Testis (tissue), 3 donors: ENCODE data around the gene GOLPH3. TPM values are rescaled to one million over a fixed set of nuclear protein-coding genes. Genes with fewer than 3 reads are reported as not detected.

Experiments
- DNase-seq: peaks from one replicate; pipeline ENCODE4 v3.0.0-alpha.2; 2019
- H3K27ac ChIP-seq, 2 donors: fragments of 200-600 bp; sonication (generic); one replicate each; pipeline ENCODE4 v1.5.1; 2019
- H3K27me3 ChIP-seq: fragments of 200-600 bp; sonication (generic); one replicate; pipeline ENCODE4 v1.5.1; 2019
- H3K36me3 ChIP-seq: fragments of 200-600 bp; sonication (generic); one replicate; pipeline ENCODE4 v1.5.1; 2017; ENCODE audit warnings: low read depth; ENCODE audit errors: missing control alignments
- H3K4me1 ChIP-seq: fragments of 200-600 bp; sonication (generic); one replicate; pipeline ENCODE4 v1.5.1; 2019
- H3K4me3 ChIP-seq, 2 donors: fragments of 200-600 bp; sonication (generic); one replicate each; pipeline ENCODE4 v1.5.1; 2017 to 2019
- H3K9me3 ChIP-seq: fragments of 200-600 bp; sonication (generic); one replicate; pipeline ENCODE4 v1.5.1; 2017
- POLR2A ChIP-seq: fragments of 450-650 bp; IDR thresholded peaks from one replicate; pipeline ENCODE4 v1.6.1; 2017; ENCODE audit warnings: antibody characterized with exemption, mild to moderate bottlenecking, moderate library complexity
- WGBS, 2 donors: methylation state at CpG; one replicate each; pipeline ENCODE4 v1.1.5; 2018; 5-methylcytosine and 5-hydroxymethylcytosine counted together
- intact Hi-C: fragments of 100-400 bp; cut with DNase I; formaldehyde crosslinking; loops from one replicate; pipeline ENCODE4 v1.15.1; 2023; ENCODE audit warnings: low total_unique reads
- polyA plus RNA-seq: library from polyadenylated mRNA; stranded (reverse); fragments of 350-450 nt; fragmentation: Illumina TruSeq; extraction: RNeasy Lipid Tissue Mini Kit (QIAGEN cat#74804); gene quantifications from one replicate; pipeline ENCODE4 v1.2.3, GENCODE V29; 2014; ENCODE audit warnings: low read depth, low replicate concordance; ENCODE audit not compliant: insufficient read depth
- total RNA-seq, 2 donors: library from RNA; depleted of rRNA; stranded (reverse); fragments of >200 nt; gene quantifications; one replicate each; pipeline ENCODE4 v1.2.3, GENCODE V29; 2016
- TF ChIP-seq, protein P1 (sequence below), 3 experiments: fragments of 450-650 bp in 2 of 3; fragments of 200-600 bp in 1 of 3; sonication (generic) in 1 of 3; IDR thresholded peaks; one replicate each; pipeline ENCODE4 v1.5.1; 2016 to 2019; ENCODE audit warnings: antibody characterized with exemption in 3 of 3, mild to moderate bottlenecking in 2 of 3, moderate library complexity in 1 of 3

The GOLPH3 gene
- total and polyA plus RNA-seq, 3 donors from 2014 or later = 54.2 to 102 (median 88.7) TPM

DNA sequence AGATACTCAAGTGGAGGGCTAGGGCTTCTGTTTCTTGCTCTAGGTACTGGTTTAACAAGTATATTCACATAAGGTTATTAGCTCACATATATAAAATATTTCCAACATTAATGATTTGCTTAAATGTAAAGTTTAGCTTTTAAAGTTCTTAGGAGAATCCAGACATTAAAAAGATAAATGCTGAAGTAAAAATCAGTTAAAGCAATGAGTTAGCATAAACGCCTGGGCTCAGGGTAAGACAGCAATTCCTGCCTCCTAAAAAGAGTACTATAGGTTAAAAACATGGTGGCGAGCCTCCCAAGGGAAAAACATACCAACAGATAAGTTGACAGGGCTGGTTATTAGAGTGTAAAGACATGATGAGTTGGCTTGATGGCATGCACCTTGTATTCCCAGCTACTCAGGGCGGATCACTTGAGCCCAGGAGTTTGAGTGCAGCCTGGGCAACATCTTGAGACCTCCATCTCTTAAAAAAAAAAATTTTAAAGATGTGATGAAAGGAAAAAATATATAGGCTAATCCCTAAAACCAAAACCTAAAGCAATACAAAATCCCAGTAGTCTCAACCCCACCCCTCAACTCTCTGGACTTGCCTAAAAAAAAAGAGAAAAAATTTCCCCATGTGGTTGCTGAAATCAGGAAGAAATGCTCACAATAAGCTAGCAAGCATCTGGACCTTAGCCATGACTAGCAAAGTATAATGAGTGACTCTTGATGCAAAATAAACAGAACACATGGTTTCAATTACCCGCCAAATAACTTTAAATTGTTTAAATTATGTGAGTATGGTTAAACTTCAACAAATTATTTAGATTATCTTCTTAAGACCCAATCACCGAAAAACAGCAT, 3.6 kb downstream of the GOLPH3 start:
- TF ChIP-seq, protein P1, sequence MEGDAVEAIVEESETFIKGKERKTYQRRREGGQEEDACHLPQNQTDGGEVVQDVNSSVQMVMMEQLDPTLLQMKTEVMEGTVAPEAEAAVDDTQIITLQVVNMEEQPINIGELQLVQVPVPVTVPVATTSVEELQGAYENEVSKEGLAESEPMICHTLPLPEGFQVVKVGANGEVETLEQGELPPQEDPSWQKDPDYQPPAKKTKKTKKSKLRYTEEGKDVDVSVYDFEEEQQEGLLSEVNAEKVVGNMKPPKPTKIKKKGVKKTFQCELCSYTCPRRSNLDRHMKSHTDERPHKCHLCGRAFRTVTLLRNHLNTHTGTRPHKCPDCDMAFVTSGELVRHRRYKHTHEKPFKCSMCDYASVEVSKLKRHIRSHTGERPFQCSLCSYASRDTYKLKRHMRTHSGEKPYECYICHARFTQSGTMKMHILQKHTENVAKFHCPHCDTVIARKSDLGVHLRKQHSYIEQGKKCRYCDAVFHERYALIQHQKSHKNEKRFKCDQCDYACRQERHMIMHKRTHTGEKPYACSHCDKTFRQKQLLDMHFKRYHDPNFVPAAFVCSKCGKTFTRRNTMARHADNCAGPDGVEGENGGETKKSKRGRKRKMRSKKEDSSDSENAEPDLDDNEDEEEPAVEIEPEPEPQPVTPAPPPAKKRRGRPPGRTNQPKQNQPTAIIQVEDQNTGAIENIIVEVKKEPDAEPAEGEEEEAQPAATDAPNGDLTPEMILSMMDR (IDR thresholded peaks at IDR 0.05) = no peak
- no peak for TF ChIP-seq POLR2A
- no peak overlapping the region for H3K4me3 ChIP-seq
- no peaks in the 10 kb centered on the region for H3K27me3 ChIP-seq
- WGBS, 2 donors = 71 to 76% methylated on average over 5 of the region's 5 CpGs
- no peak for DNase-seq
- peak overlapping the region in 1 of 2 donors; percentile 100 for H3K27ac ChIP-seq
- H3K4me1 ChIP-seq = peaks cover 45% of the 10 kb centered on the region
- intact Hi-C loops = no loop called here
- H3K9me3 ChIP-seq = no peaks in the 10 kb centered on the region
- H3K36me3 ChIP-seq = no peaks in the 10 kb centered on the region

DNA sequence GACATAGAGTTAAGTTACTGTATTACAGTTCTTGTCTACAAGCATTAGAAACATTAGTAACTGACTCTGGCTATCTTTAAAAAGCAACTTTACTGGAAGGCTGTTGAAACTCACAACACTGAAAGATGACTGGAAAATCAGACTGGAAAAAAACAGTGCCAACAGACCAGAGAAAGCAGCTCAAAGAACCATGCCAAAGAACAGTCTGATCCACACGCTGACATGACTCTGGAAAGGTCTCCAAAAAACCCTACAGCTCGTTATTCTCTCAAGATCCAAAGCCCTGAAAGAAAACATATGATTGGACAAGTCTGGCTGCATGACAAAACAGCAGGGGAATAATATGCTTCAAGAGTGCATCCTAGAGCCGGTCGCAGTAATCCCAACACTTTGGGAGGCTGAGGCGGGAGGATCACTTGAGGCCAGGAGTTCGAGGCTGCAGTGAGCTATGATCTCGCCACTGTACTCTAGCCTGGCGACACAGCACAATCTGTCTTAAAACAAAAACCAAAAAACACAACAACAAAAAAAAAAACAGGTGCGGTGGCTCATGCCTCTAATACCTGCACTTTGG, 5.6 kb downstream of the GOLPH3 start:
- H3K27ac ChIP-seq = peak overlapping the region; percentile 45 to 73
- no peaks in the 10 kb centered on the region for H3K36me3 ChIP-seq
- no peaks in the 10 kb centered on the region for H3K9me3 ChIP-seq
- H3K4me3 ChIP-seq = no peak overlapping the region
- DNase-seq = peak; percentile 22
- WGBS, 2 donors = 62 to 74% methylated on average over 9 of the region's 9 CpGs
- no peaks in the 10 kb centered on the region for H3K27me3 ChIP-seq
- H3K4me1 ChIP-seq = peaks cover 47% of the 10 kb centered on the region
- intact Hi-C loops = no loop called here
- TF ChIP-seq, protein P1 (IDR thresholded peaks at IDR 0.05) = no peak

DNA sequence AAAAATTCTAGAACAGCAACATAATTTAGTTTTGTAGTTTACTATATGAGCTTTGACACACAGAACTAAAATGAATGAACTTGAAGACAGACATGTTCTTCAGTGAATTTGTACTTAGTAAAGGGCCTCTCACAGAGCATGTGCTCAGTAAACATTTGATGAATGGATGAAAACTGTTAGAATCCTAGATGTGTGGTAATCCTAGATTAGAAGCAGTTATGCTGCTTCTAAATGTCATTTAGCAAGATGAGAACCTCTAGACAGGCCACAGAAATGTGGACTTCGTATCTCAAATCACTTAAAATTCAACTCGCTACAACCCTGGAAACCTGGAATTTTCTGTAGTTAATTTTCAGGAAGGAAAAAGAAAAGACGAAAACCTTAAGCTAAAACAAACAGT, 8.5 kb downstream of the GOLPH3 start:
- peak overlapping the region in 1 of 2 donors; percentile 52 for H3K27ac ChIP-seq
- WGBS, 2 donors = 45 to 54% methylated on average over 3 of the region's 3 CpGs

DNA sequence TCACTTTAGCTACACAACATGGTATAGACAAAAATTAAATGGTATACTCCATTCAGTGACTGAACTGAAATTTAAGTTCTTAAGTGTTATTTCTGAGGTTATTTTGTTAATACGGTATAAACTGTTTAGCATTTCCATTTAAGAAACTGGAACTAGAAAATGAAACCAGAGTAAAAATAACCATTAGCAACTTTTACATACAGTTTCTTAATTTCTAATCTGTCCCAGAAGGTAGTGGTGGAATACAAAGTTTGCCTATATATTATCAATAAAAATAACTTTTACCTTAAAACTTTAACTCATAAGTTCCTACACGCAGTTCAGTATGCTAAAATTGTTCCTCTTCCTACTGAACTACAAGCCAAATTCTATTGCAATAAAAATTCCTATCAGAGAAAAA, 10.3 kb downstream of the GOLPH3 start:
- Histone ChIP-seq H3K4me3 (no peak overlapping the region), H3K4me1 (peaks cover 46% of the 10 kb centered on the region), H3K27me3 (no peaks in the 10 kb centered on the region), H3K9me3 (no peaks in the 10 kb centered on the region), H3K36me3 (no peaks in the 10 kb centered on the region), H3K27ac (no peak overlapping the region)
- intact Hi-C loops = no loop called here
- 57 to 64% methylated on average over 2 of the region's 2 CpGs for WGBS, 2 donors
- no peak for TF ChIP-seq POLR2A
- TF ChIP-seq, protein P1 (IDR thresholded peaks at IDR 0.05) = no peak
- DNase-seq = no peak

More for the DNA sequence above, 8.5 kb downstream of the GOLPH3 start:
- H3K9me3 ChIP-seq = no peaks in the 10 kb centered on the region
- H3K4me3 ChIP-seq = no peak overlapping the region
- no peak for DNase-seq
- H3K36me3 ChIP-seq = no peaks in the 10 kb centered on the region
- intact Hi-C loops = no loop called here
- H3K4me1 ChIP-seq = peaks cover 38% of the 10 kb centered on the region
- H3K27me3 ChIP-seq = no peaks in the 10 kb centered on the region
- TF ChIP-seq POLR2A = no peak
- TF ChIP-seq, protein P1 (IDR thresholded peaks at IDR 0.05) = no peak
